ENCODE data around the gene SDK1.

DNA sequence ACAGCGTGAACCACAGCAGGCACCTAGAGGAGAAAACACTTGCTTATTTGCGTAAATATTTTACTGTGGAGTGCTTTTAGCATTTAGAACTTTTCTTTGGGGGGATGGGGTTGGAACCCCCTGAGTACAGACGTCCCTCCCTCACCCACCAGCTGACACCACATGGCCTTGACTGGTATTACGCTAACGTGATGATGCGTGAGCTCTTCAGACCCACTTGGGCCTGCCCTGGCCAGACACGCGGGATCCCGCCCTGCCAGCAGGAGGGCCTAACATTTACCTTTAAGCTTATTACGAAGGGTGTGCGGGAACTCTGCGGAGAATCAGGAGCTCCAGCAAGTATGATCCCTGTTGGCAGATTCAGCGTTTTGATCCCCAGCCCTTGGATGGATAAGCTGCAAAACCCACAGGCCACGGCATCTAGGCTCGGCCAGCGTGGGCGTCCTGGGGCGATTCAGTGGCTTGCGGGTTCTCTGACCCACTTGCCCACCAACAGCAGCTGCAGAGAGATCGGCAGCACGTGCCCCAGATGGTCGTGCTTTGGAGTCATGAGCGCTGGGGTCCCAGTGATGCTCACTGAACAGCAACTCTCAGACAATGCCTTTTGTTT lies 835.6 kb downstream of the SDK1 start:
- TF ChIP-seq, protein P1, sequence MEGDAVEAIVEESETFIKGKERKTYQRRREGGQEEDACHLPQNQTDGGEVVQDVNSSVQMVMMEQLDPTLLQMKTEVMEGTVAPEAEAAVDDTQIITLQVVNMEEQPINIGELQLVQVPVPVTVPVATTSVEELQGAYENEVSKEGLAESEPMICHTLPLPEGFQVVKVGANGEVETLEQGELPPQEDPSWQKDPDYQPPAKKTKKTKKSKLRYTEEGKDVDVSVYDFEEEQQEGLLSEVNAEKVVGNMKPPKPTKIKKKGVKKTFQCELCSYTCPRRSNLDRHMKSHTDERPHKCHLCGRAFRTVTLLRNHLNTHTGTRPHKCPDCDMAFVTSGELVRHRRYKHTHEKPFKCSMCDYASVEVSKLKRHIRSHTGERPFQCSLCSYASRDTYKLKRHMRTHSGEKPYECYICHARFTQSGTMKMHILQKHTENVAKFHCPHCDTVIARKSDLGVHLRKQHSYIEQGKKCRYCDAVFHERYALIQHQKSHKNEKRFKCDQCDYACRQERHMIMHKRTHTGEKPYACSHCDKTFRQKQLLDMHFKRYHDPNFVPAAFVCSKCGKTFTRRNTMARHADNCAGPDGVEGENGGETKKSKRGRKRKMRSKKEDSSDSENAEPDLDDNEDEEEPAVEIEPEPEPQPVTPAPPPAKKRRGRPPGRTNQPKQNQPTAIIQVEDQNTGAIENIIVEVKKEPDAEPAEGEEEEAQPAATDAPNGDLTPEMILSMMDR (IDR thresholded peaks at IDR 0.05) = no peak
- TF ChIP-seq POLR2A (IDR thresholded peaks at IDR 0.05) = no peak

All from uterus (tissue), 2 donors.